HL-60 (cell line): ENCODE data around the gene AGPAT3.

Experiments used
- DNase-seq, 2 experiments: peaks; one replicate each; pipeline ENCODE4 v3.0.0-alpha.2; 2010 to 2020; ENCODE audit warnings: low read depth in 1 of 2, low spot score in 1 of 2
- H3K27ac ChIP-seq: fragments of 250-450 bp; sonication (Bioruptor Pico); replicated peaks from 2 replicates; pipeline ENCODE4 v1.5.1; 2020; ENCODE audit warnings: mild to moderate bottlenecking, moderate library complexity
- H3K27me3 ChIP-seq: fragments of 250-450 bp; sonication (Bioruptor Pico); 2 replicates; pipeline ENCODE4 v1.5.1; 2021; ENCODE audit warnings: mild to moderate bottlenecking, moderate library complexity; ENCODE audit not compliant: insufficient read depth, poor library complexity, severe bottlenecking
- H3K4me3 ChIP-seq: replicated peaks from 2 replicates; pipeline ENCODE4 v1.5.1; 2011; ENCODE audit warnings: mild to moderate bottlenecking, control low read depth, low read length; ENCODE audit not compliant: insufficient read depth
- CTCF ChIP-seq: IDR thresholded peaks from one replicate; pipeline ENCODE4 v1.5.1; 2011; ENCODE audit warnings: low read length, control low read depth, inconsistent platforms; ENCODE audit not compliant: insufficient read depth
- GABPA ChIP-seq: IDR thresholded peaks from 2 replicates; pipeline ENCODE4 v1.6.1; 2012; ENCODE audit warnings: low read depth
- POLR2AphosphoS5 ChIP-seq: IDR thresholded peaks from 2 replicates; pipeline ENCODE4 v1.6.1; 2012; ENCODE audit warnings: low read depth
- REST ChIP-seq: IDR thresholded peaks from 2 replicates; pipeline ENCODE4 v1.6.1; 2012; ENCODE audit warnings: low read depth; ENCODE audit not compliant: insufficient replicate concordance
- SPI1 ChIP-seq: IDR thresholded peaks from 2 replicates; pipeline ENCODE4 v1.6.1; 2012; ENCODE audit warnings: low read depth, mild to moderate bottlenecking, borderline replicate concordance

AGPAT3 gene

DNA sequence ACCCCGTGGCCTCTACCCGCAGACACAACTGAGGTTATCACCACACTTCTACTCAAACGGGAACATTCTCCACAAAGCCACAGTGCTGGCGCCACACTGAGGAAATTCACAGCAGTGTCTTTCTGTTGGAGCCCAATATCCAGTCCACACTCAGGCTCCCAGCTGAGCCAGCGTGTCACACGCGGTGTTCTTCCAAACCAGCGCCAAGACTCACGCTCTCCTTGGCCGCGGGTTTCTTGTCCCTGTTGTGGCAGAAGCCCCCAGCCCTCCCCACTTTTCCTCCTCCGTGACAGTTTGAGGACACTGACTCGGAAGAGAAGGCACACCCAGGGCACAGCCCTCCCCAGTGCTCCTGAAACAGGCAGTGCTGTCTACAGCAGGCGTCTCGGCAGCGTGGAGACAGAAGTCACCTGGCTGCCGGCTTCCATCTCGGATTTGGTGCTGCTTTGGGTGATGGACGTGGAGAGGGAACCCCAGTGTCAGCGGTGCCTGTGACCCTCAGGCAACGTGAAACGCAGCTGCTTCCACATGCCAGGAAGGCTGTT, 35.4 kb upstream of the AGPAT3 start:
- no peak overlapping the region for H3K4me3 ChIP-seq
- H3K27me3 ChIP-seq: no peaks in the 10 kb centered on the region
- peak in 1 of 2 experiments; percentile 61 for DNase-seq
- H3K27ac ChIP-seq: no peak overlapping the region
- no peak for TF ChIP-seq SPI1
- TF ChIP-seq CTCF: peak; percentile 33
- no peak for TF ChIP-seq REST

- no peak for DNase-seq
- Histone ChIP-seq H3K27me3 (no peaks in the 10 kb centered on the region), H3K4me3 (no peak overlapping the region), H3K27ac (no peak overlapping the region)
- TF ChIP-seq SPI1 (no peak), POLR2AphosphoS5 (no peak), CTCF (no peak), GABPA (no peak), REST (no peak)
These were observed 32.9 kb upstream of the AGPAT3 start for GRCh38 chr21:43832158-43832550.

GRCh38 chr21:43832648-43833047, 32.4 kb upstream of the AGPAT3 start:
- TF ChIP-seq SPI1: no peak
- TF ChIP-seq REST: no peak
- TF ChIP-seq CTCF: no peak
- TF ChIP-seq GABPA: no peak
- TF ChIP-seq POLR2AphosphoS5: no peak
- Histone ChIP-seq H3K27me3 (no peaks in the 10 kb centered on the region), H3K4me3 (no peak overlapping the region), H3K27ac (no peak overlapping the region)
- DNase-seq: no peak
